ENCODE measurements around the gene CUX1.

DNA sequence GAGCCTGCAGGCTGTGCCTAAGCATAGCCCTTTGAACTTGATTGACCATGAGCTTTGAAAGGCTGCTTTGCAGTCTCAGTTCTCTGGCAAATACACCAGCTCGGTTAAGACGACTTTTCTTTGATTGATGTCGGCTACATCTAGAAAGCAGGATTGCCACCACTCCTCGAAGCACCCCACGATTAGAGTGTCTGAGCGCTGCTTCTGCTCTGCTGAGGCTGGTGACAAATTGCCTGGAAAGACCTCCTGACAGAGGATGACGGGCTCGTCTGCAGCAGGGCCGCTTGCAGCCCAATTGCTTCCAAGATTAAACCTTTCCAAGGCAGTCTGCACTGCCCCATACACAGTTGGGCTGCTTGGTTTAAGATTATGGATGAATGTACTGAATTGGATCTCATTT lies 182.0 kb downstream of the CUX1 start:
- TF ChIP-seq, protein P1, sequence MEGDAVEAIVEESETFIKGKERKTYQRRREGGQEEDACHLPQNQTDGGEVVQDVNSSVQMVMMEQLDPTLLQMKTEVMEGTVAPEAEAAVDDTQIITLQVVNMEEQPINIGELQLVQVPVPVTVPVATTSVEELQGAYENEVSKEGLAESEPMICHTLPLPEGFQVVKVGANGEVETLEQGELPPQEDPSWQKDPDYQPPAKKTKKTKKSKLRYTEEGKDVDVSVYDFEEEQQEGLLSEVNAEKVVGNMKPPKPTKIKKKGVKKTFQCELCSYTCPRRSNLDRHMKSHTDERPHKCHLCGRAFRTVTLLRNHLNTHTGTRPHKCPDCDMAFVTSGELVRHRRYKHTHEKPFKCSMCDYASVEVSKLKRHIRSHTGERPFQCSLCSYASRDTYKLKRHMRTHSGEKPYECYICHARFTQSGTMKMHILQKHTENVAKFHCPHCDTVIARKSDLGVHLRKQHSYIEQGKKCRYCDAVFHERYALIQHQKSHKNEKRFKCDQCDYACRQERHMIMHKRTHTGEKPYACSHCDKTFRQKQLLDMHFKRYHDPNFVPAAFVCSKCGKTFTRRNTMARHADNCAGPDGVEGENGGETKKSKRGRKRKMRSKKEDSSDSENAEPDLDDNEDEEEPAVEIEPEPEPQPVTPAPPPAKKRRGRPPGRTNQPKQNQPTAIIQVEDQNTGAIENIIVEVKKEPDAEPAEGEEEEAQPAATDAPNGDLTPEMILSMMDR (IDR thresholded peaks at IDR 0.05) = no peak
- TF ChIP-seq POLR2A (IDR thresholded peaks at IDR 0.05) = no peak
